OCI-M1 (cell line): ENCODE data around the gene SH2D6.
"Not testable (repeated sequence)": the region's sequence is repeated elsewhere in the genome, so short reads cannot be mapped to it uniquely, and the experiment has no call there.

ENCODE experiments used
- DNase-seq: peaks from one replicate; lab custom pipeline; 2025; lab: John Stamatoyannopoulos, UW

Gene SH2D6

DNA sequence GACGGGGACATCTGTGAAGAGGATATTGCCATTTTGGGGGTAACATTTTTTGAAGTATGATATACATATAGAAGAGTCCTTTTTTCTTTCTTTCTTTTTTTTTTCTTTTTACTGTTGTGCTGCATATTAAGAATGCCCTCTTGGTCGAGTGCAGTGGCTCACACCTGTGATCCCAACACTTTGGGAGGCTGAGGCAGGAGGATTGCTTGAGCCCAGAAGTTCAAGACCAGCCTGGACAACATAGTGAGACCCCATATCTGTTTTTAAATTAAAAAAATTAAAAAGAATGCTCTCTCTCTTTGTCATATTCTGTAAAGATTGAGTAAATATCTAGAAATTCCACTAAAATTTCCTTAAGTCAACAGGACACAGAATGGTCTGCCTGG lies 3.6 kb downstream of the SH2D6 start:
- no peak for DNase-seq

DNA sequence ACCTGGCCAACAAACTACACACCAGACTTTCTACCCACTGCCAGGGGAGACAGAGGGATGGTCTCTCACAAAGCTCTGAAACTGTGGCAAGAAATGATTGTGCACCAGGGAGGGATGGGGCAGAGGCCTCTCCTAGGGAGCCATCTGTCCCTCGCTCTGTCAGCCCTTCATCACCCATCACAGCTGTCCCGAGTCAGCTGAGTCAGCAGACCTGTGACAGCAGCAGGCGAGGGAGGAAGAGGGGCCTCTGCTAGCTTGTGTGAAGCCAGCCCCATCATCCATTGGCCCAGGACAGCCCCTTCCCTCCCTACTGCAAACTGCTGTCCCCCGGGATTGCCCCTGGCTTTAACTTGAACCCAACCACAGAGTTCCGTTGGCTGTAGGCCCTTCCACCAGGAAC lies 5.0 kb downstream of the SH2D6 start:
- no peak for DNase-seq

DNA sequence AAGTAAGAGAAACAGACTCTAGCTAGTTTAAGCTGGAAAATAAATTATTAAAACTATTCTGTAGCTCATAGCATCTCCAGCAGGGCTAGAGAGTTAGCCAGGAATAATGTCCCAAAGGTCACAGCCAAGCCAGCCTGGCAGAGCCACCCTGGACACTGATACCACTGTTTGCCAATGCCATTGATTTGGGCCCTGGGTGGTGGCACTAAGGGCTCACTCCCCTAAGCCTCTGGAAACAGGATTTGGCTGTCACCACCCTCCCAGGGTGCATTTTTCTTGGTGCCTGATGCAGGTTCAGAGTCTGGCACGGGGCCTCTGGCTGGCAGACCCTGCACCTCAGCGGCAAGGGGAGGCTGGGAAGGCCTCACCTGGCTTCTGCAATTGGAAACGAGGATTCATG lies 7.1 kb downstream of the SH2D6 start:
- DNase-seq = no peak

DNA sequence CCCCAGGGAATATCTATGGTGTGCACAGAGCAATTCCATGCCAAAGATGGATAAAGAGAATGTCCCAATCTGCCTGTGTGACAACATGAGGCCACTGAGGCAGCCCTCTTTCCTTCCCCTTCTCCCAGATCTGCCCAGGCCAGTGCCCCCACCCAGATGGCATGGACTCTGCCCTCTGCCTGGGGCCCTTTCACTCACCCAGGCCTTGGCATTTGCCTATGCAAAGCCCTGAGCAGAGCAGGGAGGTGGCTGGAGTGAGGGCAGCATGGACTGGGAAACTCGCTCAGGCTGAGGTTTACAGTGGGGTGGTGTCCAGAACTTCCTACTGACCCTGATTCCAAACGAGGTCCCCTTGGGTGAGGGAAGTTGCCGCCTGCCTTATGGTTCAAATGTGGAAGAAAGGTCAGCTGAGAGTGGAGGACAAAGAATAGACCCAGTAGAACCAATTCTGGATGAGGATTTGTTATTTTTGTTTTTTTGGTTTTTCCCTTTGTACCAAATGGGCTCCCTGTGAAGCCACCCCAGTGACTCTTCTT lies 8.9 kb downstream of the SH2D6 start:
- DNase-seq = no peak

DNA sequence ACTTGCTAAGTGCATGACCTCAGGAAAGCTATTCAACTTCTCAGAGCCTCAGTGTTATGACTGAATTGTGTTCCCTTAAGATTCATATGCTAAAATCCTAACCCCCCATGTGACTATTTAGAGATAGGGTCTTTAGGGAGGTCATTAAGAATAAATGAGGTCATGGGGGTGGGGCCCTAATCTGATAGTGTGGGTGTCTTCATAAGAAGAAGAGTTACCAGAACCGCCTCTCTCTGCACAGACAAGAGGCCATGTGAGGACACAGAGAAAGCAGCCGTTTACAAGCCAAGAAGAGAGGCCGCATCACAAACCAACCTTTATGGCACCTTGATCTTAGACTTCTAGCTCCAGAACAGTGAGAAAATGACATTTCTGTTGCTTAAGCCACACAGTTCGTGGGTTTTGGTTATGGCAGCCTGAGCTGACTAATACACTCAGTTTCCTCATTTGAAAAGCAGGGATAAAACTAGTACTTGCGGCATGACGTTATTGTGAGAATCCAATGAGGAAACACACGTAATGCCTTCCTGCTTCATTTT lies 9.9 kb downstream of the SH2D6 start:
- DNase-seq = peak; percentile 9

DNA sequence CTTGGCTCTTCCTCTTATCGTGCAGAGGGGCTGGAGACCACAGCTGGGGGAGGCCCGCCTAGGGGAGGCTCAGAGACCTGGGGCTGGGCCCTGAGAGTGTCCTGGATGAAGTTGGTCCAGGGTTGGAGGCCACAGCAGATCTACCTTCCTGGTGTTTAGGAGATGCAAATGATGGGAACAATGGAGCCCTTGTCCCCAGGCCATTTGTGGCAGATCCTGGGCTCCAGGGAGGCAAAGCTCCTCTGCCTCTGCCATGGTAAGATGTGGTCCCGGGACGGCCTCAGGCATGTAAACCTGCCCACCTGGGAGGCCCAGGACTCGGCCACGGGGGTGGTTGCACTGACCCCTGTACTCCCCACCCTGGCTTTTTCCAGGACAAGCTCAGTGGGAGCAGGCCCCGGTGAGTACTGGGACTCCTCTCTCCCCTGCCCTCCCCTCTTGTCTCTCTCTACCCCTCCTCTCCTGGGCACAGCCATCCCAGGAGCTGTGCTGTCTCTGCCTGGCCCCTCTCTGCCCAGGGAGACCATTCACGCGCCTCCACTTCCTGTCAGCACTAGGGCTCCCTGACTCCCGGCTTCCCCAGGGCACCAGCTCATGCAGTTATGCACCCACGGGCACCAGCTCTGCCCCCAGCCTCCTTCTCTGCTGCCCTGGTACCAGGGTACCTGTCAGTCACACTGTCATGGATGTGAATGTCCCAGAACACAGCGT lies 10.9 kb downstream of the SH2D6 start:
- DNase-seq = no peak

DNA sequence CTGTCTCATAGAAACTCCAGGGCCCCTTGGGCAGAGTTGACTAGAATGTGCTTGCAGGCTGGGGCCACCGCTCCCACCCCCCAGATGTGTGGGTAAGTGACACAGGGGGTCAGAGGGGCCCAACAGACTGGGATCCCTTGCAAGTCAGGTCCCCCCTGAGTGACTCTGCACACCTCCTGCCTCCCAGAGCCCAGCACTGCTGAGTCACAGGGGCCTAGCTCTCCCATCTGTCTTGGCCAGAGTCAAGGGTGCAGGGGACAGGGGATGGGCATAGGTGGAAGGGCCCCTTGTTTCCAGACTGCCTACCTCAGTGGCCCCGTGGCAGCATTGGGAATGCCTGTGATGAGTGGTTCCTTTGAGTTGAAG lies 11.4 kb downstream of the SH2D6 start:
- no peak for DNase-seq

DNA sequence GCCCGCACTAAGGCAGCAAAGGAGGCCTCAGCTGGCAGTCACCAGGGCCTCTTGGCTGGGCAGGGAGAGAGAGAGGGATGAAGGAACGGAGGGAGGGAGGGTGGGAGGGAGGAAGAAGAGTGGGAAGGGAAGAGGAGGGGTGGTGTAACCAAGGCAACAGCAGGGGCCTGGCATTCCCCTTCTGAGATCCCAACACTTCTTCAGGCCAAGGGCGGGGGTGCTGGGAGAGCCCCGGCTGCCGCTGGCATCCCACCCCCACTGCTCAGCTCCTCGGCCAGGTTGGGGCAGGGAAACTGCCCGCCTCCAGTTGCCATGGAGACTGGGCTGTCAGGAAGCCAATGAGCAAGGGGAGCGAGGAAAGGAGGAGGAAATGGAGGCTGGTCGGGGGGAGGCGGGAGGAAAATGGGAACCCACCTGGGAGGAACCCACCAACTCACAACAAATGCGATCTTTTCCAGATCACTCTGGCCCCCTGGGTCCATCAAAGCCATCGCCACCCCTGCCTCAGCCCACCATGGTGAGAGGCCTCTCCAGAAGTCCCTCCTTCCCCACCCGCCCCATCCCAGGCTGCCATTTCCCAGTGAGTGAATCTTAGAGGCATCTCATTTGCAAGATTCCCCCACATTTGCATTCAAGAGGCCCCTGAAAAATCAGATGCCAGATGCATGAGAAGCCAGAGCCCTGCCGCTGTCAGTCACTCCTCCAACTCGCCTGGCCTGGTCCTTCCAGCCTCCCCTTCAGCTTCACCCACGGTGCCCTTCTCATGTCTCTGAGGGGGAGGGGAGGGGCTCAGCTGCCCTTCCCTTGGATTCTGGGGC lies 12.4 kb downstream of the SH2D6 start:
- no peak for DNase-seq

DNA sequence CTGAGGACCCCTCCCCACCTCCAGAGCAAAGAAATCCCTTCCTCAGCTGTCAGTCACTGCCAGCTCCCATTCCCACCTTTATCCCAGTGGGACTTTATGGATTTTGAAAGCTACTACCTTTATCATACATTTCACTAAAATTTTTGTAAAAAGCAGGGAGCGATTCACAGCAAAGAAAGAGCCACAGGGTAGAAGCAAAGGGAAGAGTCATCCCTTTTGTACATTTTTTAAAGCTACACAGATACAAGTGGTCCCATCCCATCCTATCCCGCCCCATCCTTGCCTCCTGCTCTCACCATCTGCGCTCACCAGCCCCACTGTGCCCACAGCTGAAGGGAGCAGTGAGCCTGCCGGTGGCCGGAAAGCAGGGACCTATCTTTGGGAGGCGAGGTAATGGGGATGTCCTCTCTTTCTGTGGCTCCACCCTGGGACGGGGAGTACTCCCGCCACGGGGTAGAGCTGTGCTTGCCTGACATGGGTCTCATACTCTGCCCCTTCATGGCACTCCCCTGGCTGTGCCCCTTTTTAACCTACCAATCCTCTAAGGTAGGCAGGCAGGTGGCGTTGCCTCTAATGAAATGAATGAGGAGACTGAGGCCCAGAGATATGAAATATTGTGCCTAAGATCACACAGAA lies 13.2 kb downstream of the SH2D6 start:
- no peak for DNase-seq

DNA sequence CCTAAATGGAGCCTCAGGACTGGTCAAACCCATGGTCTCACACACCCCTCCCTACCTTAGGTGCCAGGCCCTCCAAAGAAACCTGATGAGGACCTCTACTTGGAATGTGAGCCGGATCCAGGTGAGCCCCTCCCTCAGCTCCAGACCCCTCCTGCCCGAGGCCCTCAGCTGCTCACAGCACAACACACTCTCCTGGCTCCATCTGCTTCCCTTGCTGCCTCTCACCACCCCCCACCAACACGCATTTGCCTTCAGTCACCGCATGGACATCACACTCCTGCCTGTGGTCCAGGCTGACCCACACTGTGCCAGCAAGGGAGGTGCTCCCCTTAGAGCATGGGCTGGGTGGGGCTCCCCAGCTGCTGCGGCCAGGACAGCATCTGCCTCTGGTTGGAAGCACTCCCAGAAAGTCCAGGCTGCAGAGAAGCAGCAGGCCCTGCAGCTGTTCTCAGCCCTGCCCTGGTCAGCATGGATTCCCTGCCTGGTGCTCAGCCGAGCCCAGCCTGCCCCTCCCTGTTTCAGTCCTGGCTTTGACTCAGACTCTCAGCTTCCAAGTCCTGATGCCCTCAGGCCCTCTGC lies 15.1 kb downstream of the SH2D6 start:
- DNase-seq = no peak

DNA sequence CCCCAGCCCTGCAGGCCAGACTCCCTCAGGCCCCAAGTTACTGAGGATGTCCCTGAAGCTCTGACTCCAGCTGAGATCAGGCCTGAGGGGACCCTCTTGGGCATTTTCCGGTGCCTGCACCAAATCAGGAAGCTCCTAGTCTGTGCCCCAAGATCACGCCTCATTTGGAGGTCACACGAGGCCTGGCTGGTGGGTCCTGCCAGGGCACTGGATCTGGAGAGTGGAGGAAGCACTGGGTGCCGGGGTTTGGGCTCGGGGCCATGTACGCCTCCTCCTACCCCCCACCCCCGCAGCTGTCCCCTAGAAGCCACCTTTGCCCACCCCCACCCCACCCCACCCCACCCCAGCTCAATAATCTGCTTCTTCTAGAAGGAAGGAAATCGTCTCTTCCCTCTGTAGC lies 16.2 kb downstream of the SH2D6 start:
- DNase-seq = no peak

DNA sequence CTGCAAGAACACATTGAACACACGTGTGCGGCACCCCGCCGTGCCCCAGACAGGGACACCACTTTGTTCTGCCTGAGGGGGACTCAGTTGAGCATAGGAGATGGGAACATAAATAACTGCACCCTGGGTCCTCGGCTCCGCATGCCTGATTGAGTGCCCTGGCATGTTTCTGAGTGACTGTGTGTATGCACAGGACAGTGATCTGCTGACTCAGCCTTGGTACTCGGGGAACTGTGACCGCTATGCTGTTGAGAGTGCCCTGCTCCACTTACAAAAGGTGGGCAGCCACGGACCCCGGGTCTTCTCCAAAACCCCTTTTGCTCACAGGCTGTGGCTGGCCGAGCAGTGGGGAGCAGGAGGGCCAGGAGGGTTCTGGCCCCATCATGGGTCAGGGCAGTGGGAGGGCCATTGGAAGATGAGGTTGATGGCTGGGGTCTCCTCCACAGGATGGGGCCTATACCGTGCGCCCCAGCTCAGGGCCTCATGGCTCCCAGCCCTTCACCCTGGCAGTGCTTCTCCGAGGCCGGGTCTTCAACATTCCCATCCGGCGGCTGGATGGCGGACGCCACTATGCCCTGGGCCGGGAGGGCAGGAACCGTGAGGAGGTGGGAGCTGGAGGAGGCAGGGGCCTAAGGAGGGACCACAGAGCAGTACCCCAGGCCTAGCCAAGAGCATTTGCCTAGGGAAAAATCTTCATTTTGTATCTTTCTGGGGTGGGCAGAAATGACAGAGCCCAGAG lies 16.9 kb downstream of the SH2D6 start:
- DNase-seq = no peak

DNA sequence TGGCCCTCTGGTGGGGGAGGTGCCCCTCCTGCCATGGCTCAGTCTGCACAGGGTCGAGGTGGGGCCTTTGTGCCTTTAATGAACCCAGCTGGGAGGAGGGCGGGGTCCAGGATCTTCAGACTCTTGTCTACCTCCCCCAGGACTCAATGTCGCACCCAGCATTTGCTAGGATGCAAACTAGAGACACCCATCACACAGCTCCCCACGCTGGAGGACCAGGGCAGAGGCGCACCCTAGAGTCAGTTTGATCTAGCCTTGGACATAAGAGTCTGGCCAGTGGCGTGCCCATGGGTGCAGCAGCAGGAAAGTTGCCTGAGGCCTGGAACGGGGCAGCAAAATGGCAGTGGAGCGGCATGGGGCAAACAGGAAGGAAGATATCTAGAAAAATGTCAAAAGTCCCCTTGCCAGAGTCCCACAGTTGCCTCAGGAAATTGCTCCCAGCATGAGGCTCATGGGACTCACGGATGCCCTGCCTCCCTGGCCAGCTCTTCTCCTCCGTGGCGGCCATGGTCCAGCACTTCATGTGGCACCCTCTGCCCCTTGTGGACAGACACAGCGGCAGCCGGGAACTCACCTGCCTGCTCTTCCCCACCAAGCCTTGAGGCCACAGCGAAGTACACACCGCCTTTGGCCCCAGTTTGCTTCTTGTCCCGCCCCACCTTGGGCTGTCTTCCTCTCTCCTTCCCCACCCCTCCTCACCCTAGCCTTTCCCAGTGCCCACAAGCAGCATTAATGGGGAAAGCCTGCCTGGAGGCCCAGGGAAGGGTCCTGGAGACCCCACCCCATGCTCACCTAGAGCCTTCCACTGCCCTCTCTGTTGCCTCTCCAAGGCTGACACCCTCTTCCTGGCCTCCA lies 17.7 kb downstream of the SH2D6 start:
- DNase-seq = peak; percentile 2

DNA sequence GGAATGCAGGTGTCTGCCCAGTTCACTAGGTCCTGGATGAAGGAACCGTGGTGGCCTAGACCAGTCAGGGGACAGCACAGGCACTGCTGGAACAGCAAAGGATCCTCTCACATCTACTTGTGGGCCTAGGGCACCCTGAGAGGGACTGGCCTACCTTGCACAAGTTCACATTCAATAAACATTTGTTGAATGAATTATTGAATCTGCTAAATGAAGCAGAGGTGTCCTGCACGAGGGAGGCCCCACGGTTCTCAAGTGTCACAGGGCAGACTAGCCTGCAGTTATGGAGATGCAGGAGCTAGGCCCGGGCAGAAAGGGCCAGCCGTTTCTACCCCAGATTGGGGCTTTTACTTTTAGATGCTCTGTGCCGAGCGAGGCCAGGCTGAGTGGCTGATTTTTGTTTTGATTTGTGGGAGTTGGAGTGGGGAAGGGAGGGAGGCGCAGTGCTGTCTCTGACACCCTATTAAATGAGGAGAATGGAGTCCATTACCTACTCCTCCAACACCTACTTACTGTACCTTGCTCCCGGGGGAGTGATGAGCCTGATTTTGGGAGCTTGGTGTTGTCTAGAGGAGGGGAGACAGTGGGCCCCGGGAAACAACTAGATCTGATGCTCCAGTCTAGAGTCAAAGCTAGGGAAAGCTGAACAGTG lies 18.4 kb downstream of the SH2D6 start:
- no peak for DNase-seq

DNA sequence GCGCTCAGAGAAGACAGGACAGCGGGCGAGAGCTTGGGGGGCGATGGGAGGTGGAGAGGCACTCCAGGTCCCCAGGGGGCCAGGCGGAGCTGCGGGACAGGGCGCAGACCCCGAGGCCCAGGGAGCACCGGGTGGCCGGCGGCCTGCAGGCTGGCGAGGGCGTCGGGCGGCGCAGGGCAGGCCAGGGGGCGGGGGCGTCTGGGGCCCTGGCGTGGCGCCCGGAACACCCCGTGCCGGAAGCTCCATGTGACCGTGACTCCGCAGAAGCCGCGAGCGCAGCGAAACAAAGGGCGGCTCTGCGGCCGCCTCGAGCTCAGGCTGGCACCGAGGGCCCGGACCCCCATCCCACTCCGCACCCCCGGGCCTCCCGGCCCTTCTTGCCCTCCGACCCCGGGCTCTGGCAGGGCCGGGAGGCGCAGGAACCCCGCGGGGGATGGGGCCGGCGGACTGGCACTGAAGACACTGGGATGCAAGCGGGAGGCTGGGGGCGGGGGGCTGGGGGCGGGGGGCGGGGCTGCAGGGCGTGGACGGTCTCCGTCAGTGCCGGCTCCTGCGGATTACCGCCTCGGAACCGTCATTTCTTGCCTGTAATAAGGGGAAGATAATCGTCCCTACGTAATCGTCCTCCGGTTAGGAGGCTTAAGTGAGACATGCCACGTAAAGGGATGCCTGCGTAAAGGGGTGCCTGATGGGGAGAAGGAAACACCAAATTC lies 19.1 kb downstream of the SH2D6 start:
- peak; percentile 88 for DNase-seq

DNA sequence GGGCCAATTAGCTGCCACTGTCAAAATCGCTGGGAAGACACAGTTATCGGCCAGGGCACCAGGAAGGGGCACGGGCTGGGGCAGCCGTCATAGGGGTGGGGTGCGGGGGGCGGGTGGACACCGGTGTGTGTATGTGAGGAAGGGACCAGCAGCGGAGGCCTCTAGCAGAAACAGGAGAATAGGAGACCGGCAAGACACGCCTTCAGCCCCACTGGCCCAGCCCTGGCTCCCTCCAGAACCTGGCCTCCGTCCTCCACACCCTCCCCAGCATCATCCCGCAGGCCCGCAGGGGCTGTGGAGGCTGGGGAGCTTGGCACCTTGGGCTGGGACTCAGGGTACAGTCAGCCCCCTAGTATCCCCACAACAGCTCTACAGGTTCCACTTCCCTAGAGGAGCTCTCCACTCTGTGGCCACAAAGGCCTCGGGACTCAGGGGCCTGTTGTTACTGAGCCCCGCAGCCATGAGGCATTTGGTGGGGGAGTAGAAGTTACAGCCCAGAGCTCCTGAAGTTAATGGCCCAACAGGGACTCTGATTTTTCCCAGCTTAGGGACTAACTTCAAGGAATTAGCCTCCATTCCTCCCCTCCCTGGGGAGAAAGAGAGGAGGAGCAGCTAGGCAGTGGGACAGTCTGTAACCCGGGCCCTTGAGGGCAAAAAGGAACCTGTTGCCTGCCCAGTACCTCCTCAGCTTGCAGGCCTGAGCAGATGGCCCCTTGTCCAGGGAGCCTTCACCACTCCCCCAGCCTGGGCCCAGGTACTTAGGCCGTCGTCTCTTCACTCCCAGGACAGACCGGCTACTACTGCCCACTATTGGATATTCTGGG lies 19.9 kb downstream of the SH2D6 start:
- no peak for DNase-seq

DNA sequence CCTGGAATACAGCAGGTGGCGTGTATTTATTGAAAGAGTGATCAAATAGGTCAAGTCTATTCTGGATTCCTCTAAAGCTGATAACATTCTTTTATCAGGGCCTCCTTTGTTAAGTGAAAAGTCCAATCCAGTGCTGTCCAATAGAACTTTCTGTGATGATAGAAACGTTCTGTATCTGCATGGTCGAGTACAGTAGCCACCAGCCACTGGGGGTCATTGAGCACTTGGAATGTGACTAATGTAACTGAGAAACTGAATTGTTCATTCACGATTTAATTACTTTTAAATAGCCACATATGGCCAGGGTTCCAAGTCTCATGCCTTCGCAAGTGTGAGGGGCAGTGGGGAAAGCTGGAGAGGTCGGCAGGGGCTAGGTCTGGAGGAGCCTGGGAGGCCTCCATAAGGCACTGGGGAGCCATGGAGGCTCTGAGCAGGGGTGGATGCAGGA lies 20.5 kb downstream of the SH2D6 start:
- no peak for DNase-seq

DNA sequence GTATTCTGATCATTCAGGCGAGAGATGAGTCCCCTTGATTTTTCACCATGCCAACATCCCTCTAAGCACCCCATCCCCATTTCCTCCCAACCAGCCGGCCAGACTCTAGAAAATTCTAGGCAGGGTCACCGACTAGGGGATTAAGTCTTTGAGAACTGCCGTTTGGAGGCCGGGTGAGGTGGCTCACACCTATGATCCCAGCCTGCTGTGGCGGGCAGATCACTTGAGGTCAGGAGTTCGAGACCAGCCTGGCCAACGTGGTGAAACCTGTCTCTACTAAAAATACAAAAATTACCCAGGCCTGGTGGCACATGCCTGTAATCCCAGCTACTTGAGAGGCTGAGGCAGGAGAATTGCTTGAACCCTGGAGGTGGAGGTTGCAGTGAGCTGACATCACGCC lies 21.1 kb downstream of the SH2D6 start:
- DNase-seq = not testable (repeated sequence)

DNA sequence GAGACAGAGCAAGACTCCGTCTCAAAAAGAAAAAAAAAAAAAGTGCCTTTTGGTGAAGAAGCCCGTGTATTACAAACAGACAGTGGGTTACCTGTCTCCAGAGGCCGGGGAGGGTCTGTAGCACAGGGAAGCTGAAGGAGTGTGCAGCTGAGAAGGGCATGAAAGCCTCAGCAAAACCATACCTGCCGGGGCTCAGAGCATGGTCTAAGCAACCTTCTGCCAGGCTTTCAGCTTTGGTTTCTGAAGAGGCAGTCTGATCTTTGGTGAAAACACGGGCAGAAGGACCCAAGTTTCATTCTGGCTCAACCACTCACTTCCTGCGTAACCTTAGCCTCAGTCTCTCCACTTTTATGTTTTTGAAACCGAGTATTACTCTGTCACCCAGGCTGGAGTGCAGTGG lies 21.5 kb downstream of the SH2D6 start:
- no peak for DNase-seq
